ENCODE measurements around the gene LHX3.

The LHX3 gene

GRCh38 chr9:136228107-136228875 lies 23.4 kb upstream of the LHX3 start:
- no peak for DNase-seq (ENCODE audit: extremely low read depth in 1 of 2, low read depth in 1 of 2)

DNA sequence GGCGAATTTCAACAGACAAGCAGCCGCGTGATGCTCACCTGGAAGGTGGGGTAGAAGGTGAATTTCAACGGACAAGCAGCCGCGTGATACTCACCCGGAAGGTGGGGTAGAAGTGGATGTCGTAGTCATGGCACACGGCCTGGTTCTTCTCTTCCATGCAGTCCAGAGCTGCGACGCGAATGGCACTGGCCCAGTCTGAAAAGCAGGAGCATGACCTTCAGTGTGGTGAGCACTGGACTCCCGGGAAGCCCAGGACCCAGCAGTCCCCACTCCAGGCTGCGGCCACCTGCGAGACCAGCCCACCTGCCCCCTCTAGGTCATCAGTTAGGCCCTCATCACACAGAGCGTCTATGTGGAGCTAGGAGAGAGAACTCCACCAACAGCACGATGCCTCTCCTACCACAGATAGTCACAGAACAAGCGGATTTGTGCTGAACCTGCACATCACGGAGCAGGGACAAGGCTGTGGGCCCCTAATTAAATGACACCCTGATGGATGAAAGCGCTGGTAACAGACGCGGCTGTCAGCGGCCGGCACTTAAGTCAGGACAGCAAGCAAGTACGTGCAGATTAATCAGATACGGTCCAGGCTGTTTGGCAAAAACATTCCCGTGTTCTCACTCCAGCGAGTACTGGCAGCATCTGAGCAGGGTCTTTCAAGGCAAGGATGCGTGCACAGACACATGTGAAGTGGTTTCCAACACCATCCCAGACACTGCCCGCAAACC lies 21.9 kb upstream of the LHX3 start:
- no peak for DNase-seq (ENCODE audit: extremely low read depth in 1 of 2, low read depth in 1 of 2)

DNA sequence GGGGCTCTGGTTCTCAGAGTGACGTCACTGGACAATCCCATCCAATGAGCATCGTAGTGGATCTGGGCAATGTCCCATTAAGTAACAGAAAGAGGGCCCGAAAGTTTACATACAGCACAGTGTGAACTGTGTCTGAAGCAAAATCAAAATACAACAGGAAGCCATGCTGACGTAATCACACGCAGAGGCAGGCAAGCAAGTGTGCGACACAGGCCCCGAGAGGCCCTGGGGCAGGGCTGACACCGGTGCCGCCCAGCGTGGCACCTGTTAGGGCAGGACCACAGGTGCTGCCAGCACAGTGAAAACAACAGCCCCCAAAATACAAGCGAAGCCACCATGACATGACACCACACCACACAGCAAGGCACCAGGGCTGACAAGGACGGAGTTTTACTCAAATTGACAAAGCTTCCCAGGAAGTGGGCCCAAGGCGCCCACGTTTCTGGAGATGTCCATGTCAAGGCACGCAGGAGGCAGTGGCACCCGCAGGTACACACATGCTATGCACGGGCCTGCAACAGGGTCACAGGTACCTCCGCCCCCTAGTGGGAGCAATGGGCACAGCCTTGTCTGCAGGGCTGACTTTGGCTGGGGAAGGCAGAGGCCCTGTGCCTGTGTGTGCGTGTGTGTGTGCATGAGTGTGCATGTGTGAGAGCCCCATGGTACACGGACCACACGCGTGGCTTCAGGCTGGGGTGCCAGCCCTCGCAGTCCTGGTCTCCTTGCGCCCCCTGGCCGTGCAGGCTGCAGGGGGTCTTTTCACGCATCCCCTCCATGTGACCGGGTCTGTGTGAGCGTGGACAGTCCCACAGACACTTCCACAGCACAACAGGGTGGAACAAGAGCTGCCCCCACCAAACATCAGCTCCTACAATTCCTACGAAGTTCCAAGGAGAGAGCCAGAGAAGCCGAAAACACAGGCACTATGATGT lies 21.1 kb upstream of the LHX3 start:
- peak in 1 of 2 donors; percentile 43 for DNase-seq (ENCODE audit: extremely low read depth in 1 of 2, low read depth in 1 of 2)

DNA sequence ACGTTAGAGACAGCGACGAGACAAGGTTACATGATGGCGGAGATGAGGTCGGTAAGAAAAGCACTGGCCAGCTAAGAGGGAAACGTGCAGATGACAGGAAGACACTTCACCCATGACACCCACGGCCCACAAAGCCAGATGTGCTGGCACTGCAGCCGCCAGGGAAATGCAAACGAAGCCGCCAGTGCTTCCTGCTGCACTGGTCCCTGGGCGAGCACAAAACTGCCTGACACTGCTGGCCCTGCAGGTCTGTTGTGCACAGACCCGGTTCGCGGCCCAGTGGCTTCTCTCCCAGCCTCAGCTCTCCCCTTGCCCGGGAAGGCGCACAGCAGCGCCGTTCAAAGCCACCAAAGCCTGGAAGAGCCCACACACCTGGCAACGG lies 20.4 kb upstream of the LHX3 start:
- no peak for DNase-seq (ENCODE audit: extremely low read depth in 1 of 2, low read depth in 1 of 2)

DNA sequence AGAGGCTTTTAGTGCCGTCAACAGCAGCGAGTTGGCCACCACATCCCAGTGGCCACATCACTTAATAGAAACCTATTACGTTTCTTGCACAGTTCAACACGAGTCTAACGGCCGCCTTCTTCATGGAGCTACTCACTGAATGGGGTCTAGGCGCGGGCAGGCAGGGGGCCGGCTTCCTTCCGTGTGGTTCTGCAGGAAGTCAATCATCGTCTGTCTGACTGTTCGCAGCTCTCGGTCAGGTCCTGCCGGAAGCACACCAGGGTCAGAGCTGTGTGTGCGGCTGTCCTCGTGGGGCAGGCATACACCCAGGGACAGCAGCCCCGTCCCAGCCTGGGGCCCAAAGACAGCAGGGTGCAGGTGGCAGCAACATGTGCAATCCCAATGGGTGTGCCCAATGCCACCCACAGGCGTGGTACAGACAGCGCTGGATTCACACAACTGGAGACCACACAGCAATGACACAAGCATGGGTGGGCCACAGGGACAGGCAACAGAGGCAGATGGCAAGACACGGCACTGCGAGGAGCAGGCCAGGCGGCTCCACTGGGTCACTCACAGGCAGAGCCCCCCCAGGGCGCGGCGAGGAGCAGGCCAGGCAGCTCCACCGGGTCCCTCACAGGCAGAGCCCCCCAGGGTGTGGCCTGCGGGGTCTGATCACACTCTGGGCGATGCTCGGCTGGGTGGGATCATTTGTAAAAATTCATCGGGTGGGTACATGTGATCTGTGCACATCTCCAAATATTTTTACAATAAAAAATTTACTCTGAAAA lies 19.1 kb upstream of the LHX3 start:
- DNase-seq (ENCODE audit: extremely low read depth in 1 of 2, low read depth in 1 of 2), result no peak

DNA sequence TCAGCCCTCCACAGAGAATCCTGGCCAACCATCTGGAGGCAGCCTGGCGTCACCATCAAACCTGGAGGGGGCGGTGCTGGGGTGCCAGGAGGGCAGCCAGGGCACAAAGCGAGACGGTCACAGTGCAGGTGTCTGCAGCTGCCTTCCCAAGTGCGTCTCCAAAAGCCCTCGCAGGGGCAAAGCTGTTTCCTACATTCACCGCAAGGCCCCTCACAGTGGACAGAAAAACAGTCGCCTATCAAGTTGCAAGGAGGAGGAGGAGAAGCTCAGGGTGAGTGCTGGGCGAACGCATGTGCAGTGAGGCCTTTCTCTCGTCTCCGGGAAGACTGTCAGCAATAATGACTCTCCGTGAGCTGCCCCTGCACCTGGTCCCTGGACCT lies 18.0 kb upstream of the LHX3 start:
- no peak for DNase-seq (ENCODE audit: extremely low read depth in 1 of 2, low read depth in 1 of 2)

- DNase-seq (ENCODE audit: extremely low read depth in 1 of 2, low read depth in 1 of 2), result no peak
Measured at GRCh38 chr9:136222166-136222905, 17.4 kb upstream of the LHX3 start.

DNA sequence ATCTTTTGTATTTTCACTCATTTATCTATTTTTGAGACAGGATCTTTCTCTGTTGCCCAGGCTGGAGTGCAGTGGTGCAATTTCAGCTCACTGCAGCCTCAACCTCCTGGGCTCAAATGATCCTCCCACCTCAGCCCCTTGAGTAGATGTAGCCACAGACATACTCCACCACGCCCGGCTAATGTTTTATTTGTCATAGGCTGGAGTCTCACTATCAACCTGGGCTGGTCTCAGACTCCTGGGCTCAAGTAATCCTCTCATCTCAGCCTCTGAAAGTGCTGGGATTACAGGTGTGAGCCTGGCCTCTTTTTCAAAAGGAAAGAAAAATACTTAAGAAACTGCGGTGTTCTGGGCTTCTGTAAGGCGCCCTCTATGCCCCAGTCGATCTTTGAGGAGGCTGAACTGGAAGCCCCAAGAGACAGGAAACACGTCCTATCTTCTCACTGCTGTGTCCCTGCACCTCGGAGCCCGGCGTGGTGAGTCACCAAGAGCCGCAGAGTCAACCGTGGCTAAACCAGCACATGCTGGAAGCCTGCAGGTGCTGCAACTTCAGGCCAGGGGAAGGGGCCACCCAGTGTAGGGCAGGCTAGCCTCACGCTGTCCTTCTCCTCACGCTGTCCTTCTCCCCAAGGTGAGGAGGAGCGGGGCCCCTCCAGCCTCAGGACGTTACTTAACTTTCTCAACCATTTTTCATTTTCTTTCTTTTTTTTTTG lies 15.2 kb upstream of the LHX3 start:
- no peak for DNase-seq (ENCODE audit: extremely low read depth in 1 of 2, low read depth in 1 of 2)

- no peak for DNase-seq (ENCODE audit: extremely low read depth in 1 of 2, low read depth in 1 of 2)
Measured at GRCh38 chr9:136219276-136219675, 14.3 kb upstream of the LHX3 start.

DNA sequence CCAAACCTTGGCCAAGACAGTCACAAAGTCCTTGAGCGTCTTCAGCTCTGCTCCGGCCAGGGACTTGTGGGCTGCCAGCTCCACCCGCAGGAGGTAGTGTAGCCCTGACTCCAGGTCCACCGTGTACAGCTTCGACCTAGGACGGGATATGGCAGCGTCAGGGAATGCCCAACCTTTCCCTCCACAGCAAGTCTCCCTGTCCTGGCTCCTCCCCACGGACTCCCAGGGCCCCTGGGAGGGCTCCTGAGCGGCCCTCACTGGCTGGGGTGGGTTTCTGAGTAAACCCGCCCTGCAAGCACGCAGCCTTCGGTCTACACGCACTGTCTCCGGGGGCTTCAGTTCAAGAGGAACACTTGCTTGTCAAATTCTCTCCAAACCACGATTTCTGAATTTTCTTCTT lies 13.7 kb upstream of the LHX3 start:
- DNase-seq (ENCODE audit: extremely low read depth in 1 of 2, low read depth in 1 of 2), result no peak

DNA sequence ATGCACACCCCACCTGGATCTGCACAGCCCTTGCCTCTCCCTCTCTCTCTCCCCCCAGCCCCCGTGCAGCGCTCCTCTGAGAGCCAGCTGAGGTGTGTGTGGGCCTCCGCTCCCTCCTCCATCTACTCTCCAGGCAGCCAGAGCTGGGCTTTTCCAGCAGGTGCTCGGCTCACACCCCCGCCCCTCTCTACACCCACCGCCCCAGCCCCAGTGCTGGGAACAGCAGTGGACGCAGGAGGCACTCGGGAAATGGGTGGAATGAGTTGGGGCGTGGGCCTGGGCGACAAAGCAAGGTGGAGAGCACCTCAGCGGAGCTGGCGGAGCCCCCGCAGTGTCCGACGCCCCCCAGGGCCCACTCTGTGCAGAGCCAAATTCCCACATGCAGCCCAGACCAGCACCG lies 13.3 kb upstream of the LHX3 start:
- no peak for DNase-seq (ENCODE audit: extremely low read depth in 1 of 2, low read depth in 1 of 2)

DNA sequence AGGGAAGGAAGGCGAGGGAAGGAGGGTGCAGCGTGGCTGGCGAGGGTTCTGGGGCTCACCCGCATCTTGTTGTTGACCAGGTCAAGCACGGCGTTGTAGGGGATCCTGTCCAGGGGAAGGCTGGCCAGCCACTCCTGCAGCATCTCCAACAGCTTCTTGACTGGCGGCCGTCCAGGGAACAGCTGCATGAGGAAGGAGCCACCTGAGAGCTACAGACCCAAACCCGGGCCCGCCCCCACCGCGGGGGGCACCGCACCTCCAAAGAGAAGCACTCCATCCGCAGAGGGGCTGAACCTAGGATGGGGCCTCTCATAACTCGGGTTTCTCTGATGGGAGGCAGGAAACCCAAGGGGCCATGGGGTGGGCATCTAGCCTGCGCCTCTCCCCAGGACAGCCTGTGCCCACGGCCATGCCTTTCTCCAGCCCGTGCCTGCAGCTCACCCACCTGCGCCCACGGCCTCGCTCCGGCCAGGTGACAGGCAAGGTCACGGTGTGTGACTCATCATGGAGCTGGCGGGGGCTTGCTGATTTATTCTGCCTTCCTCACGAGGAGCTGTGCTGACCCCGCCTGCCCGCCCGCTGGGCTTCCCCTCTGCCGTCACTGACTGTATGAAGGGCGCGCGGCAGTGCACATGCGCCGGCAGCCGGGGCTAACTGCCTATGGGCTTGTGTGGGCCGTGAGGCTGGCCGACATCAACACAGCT lies 11.8 kb upstream of the LHX3 start:
- no peak for DNase-seq (ENCODE audit: extremely low read depth in 1 of 2, low read depth in 1 of 2)

DNA sequence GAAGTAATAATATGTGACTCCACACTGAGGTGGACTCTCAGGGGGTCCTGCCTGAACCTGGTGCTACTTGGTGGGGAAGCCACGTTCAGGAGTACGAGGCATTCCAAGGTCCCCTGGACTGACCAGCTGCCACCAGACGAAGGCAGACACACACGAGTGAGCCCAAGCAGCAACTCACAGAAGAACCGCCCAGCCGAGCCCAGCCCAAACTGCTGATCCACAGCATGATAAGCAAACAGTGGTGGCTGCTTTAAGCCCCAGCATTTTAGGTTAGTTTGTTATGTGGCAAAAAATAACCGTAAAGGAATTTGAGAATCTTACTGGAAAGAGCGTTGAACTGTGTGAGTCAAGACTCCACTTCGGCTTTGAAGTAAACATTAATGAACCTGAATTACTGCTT lies 8.8 kb upstream of the LHX3 start:
- DNase-seq (ENCODE audit: extremely low read depth in 1 of 2, low read depth in 1 of 2), result no peak

DNA sequence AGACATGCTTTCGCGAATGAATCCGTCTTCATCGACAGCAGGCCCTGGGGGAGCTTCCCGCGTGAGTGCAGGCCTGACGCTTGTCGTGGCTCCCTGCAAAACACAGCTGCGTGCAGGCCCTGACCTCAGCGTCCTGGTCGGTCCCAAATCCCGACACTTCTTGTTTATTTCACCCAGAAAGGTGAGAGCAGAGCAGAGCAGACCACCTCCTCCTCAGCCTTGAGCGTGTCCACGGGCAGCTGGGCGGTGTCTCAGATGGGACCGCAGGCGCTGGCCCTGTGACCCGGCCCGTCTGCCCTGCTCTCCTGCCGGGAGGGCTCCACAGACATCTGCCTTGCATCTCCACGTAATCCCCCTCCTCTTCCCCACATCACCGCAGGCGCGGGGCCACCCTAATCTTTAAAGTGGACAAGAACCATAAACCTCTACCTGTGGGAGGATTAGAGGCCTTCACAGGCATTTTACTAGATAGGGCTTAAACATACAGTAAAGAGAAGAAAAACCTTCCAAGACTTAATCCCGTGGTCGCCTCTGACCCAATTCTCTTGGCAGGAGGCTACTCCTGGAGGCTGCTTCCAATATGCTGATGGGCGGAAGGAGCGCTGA lies 7.5 kb upstream of the LHX3 start:
- DNase-seq (ENCODE audit: extremely low read depth in 1 of 2, low read depth in 1 of 2), result no peak

GRCh38 chr9:136211441-136212344 lies 6.8 kb upstream of the LHX3 start:
- DNase-seq (ENCODE audit: extremely low read depth in 1 of 2, low read depth in 1 of 2), result no peak

GRCh38 chr9:136211006-136211405 lies 6.1 kb upstream of the LHX3 start:
- no peak for DNase-seq (ENCODE audit: extremely low read depth in 1 of 2, low read depth in 1 of 2)

GRCh38 chr9:136210276-136210675 lies 5.3 kb upstream of the LHX3 start:
- DNase-seq (ENCODE audit: extremely low read depth in 1 of 2, low read depth in 1 of 2), result no peak

Measured in activated CD8-positive, alpha-beta memory T cell treated with anti-CD3 and anti-CD28 coated beads for 1 hour (primary cell).